Skin epidermis (tissue), 12 donors: Measurements from ENCODE around the gene TJAP1.
"Not testable (repeated sequence)": the region's sequence is repeated elsewhere in the genome, so short reads cannot be mapped to it uniquely, and the experiment has no call there.

Experiments used
- H3K27ac ChIP-seq, 21 experiments: fragments of 200-600 bp; sonication (generic) in 11 of 21; one replicate each; pipeline ENCODE4 v1.5.0; 2020; ENCODE audit warnings: mild to moderate bottlenecking in 3 of 21, inconsistent platforms in 2 of 21, moderate library complexity in 2 of 21
- H3K4me3 ChIP-seq, 7 experiments: fragments of 200-600 bp; sonication (generic) in 2 of 7; one replicate each; pipeline ENCODE4 v1.5.0; 2020; ENCODE audit warnings: inconsistent platforms in 2 of 7, mild to moderate bottlenecking in 2 of 7, moderate library complexity in 1 of 7

TJAP1 gene

GRCh38 chr6:43516697-43517504 is 39.5 kb downstream of the TJAP1 start, which contains the start of the genes POLR1C and YIPF3:
TSS of gene POLR1C (plus strand) at chr6:43517089. CDS start at chr6:43517110, 21 bp downstream.
TSS of gene YIPF3 (minus strand) at chr6:43516926. CDS start at chr6:43516807, 119 bp downstream.
- Histone ChIP-seq H3K4me3 (peak within 1 kb of the TSS; percentile 64 to 94 (median 78)), H3K27ac (peak within 1 kb of the TSS; percentile 65 to 98 (median 93))

DNA sequence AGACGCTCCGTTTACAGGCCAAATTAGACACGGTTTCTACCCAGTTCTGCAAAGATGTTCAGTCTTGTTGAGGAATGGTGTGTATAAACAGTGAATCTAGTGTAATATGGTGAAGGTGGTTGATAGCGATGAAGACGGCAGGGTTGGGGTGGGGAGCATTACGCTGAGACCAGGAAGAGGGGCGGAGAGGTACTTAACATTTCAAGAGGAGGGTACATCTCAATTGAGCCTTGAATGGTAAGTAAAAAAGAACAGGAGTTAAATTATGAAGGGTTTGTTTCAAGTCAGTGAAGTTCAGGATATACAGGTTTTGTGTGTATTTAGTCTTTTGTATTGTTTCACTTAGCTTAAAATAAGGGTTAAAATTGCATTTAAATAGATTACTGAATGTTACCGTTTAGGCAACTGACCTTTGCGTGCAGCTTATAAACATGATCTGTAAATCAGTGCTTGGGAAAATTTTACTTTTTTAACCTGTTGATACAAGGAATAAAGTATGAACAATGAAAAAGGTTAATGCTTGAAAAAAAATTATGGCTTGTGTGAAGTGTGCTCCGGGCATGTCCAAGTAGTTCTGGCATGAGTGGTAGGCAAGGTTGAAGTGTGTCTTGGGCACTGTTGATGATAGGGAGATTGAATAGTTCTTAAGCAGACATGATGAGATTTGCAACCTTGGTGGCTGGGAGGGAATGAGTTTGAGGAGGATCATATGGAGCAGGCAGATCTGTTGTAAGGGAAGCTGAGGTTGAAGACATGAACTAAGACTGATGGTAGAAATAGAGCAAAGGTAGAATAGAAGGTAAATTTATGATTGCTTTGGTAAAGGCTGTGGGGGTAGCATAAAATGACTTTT is 40.4 kb downstream of the TJAP1 start:
- H3K4me3 ChIP-seq, result peak overlapping the region; percentile 64 to 94 (median 78)
- peak overlapping the region in 20 of 21 experiments; percentile 65 to 98 (median 92) for H3K27ac ChIP-seq

DNA sequence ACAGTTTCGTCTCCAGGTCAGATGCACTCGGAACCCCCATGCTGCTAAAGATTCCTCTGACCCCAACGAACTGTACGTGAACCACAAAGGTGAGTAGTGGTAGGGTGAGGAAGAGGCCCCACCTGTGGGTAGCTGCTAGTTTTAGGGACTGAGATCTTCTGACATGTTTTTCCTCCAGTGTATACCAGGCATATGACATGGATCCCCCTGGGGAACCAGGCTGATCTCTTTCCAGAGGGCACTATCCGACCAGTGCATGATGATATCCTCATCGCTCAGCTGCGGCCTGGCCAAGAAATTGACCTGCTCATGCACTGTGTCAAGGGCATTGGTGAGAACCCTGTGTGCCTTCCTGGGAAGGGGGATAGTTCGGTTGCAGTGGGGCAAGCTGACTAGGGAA is 42.7 kb downstream of the TJAP1 start:
- H3K27ac ChIP-seq, result no peak overlapping the region
- no peak overlapping the region for H3K4me3 ChIP-seq

GRCh38 chr6:43521836-43522235 is 44.5 kb downstream of the TJAP1 start:
- H3K27ac ChIP-seq, result no peak overlapping the region

DNA sequence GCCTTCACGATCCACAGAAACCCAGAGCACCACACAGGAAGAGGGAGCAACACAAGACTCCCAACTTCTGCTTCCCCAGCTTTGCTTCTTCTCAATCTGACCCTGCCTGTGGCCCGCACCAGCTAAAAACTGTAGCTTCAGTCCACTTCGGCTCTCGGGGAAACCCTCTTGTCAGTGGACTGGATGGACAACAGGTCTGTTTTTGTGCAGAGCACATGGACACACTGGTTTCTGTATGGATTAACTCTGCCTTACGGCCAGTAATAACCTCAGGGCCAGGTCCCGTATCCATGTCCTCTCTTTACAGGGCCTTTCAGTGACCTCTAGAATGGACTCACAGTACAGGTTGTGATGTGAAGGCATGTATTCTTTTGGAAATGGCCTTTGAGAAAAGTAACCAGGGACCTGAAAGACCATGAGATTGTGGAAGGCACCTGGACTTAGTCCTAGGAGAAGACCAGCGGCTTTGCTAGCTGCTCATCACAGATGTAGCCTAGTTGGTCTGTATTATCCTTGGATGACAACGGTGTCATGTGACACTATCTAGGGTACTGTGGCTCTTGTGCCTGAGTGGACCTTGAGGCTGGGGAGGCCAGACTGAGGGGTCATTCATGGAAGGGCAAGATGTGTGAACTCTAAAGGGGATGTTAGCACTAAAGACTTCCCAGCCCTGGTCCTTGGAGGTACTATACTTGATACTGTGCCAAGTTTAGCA is 45.3 kb downstream of the TJAP1 start:
- Histone ChIP-seq H3K27ac (no peak overlapping the region), H3K4me3 (no peak overlapping the region)

More at GRCh38 chr6:43521836-43522235, 44.5 kb downstream of the TJAP1 start:
- H3K4me3 ChIP-seq, result no peak overlapping the region

GRCh38 chr6:43523284-43523683 is 45.9 kb downstream of the TJAP1 start:
- no peak overlapping the region for H3K4me3 ChIP-seq
- no peak overlapping the region for H3K27ac ChIP-seq

GRCh38 chr6:43524483-43524961 is 47.2 kb downstream of the TJAP1 start:
- peak overlapping the region in 1 of 21 experiments; percentile 20 for H3K27ac ChIP-seq

GRCh38 chr6:43532201-43532600 is 54.8 kb downstream of the TJAP1 start:
- Histone ChIP-seq H3K4me3 (no peak overlapping the region), H3K27ac (no peak overlapping the region)

More at GRCh38 chr6:43524483-43524961, 47.2 kb downstream of the TJAP1 start:
- no peak overlapping the region for H3K4me3 ChIP-seq

DNA sequence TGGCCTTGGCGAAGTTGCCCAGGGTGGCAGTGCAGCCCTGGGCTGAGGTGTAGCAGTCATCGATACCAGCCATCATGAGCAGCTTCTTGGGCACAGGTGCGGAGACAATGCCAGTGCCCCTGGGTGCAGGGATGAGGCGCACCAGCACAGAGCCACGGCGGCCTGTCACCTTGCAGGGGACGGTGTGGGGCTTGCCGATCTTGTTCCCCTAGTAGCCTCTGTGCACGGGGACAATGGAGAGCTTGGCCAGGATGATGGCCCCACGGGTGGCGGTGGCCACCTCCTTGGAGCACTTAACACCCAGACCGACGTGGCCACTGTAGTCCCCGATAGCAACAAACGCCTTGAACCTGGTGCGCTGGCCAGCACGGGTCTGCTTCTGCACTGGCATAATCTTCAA is 61.6 kb downstream of the TJAP1 start:
- H3K4me3 ChIP-seq, H3K27ac ChIP-seq: not testable (repeated sequence)

DNA sequence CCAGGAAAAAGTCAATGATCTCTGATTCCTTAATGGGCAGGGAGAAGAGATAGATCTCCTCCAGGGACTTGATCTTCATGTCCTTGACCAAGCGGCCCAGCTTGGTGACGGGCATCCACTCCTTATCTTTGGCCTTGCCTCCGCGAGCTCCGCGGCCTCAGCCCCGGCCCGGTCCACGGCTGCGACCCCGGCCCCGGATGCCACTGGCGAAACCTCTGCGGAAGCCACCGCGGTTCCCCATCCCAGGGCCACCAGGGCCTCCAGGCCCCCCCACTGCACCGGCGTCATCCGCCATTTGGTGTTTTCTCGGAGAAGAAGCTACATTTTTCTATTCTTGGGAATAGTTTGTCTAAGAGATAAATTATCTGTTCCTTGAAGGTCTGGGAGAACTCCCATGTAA is 62.0 kb downstream of the TJAP1 start:
- not testable (repeated sequence) for H3K4me3 ChIP-seq

GRCh38 chr6:43540507-43540906 is 63.1 kb downstream of the TJAP1 start:
- no peak overlapping the region for H3K27ac ChIP-seq
- no peak overlapping the region for H3K4me3 ChIP-seq

More for the DNA sequence above, 62.0 kb downstream of the TJAP1 start:
- H3K27ac ChIP-seq, result not testable (repeated sequence)

DNA sequence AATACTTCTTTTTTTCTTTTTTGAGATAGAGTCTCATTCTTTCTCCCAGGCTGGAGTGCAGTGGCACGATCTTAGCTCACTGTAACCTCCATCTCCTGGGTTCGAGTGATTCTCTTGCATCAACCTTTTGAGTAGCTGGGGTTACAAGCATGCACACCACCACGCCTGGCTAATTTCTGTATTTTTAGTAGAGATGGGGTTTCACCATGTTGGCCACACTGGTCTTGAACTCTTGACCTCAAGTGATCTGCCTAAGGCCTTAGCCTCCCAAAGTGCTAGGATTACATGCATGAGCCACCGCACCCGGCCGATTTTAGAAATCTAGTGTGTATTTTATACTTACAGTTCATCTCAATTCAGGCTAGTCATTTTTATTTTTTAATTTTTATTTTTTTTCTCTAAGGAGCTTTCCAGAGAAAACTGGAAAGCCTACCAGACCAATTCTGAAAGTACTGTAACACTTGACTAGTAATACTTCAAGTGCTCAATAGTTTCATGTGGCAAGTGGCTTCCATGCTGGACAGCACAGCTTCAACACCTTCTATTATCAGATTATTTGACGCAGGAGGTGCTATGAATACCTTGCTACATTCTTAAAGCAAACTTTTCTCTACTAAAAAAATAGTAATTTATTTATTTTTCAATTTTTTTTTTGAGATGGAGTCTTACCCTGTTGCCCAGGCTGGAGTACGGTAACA is 64.6 kb downstream of the TJAP1 start:
- Histone ChIP-seq H3K4me3 (no peak overlapping the region), H3K27ac (no peak overlapping the region)

DNA sequence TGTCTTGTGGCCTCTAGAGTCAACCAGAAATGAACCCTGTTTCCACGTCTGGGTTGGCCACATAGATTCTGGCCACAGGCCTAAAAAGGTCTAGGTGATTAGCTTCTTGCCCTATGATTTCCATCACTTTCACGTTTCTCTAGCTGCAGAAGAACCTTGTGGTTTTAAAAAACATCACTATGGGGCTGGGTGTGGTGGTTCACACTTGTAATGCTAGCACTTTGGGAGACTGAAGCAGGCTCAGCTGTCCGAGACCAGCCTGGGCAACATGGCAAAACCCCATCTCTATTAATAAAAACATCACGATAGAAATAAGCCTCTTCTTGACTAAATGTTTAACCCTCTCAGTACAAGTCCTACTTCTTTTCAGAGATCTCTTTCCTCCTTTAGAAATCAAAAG is 67.1 kb downstream of the TJAP1 start:
- H3K27ac ChIP-seq, result no peak overlapping the region
- no peak overlapping the region for H3K4me3 ChIP-seq

GRCh38 chr6:43547222-43547621 is 69.9 kb downstream of the TJAP1 start:
- H3K4me3 ChIP-seq, result no peak overlapping the region
- H3K27ac ChIP-seq, result no peak overlapping the region
